HG03159 (cell line): ENCODE results near the gene DYNLL2.
"Not testable (repeated sequence)": the region's sequence is repeated elsewhere in the genome, so short reads cannot be mapped to it uniquely, and the experiment has no call there.

ENCODE experiments used
- ATAC-seq: cut with Tn5 transposase; IDR thresholded peaks from one replicate; pipeline ENCODE4 v1.9.1; 2021; ENCODE audit warnings: mild to moderate bottlenecking, moderate library complexity; ENCODE audit not compliant: unreplicated experiment

Gene DYNLL2

DNA sequence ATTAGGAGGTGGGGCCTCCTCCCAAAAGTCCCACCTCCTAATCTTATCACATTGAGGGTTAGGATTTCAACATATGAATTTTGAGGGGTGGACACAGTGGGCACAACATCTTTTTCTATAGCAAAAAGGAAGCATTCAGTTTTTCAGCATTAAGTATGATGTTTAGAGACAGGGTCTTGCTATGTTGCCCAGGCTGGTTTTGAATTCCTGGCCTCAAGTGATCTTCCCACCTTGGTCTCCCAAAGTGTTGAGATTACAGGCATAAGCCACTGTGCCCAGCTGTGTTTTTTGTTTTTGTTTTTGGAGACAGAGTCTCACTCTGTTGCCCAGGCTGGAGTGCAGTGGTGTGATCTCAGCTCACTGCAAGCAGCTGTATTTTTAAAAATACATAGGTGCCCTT lies 18.7 kb downstream of the DYNLL2 start:
- ATAC-seq = not testable (repeated sequence)

DNA sequence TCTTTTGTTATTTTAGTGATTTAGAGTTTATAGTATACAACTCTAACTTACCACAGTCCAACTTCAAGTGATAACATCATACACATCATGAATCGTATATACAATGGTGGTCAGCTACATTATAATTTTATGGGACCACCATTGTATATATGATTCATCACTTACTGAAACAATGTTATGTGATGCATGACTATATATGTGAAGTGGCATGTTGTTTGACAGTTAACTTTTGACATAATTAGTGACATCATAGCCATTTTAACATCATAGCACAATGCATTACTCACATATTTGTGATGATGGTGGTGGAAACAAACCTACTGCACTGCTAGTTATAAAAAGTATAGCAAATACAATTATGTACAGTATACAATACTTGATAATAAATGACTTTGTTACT lies 21.9 kb downstream of the DYNLL2 start:
- ATAC-seq = no peak

DNA sequence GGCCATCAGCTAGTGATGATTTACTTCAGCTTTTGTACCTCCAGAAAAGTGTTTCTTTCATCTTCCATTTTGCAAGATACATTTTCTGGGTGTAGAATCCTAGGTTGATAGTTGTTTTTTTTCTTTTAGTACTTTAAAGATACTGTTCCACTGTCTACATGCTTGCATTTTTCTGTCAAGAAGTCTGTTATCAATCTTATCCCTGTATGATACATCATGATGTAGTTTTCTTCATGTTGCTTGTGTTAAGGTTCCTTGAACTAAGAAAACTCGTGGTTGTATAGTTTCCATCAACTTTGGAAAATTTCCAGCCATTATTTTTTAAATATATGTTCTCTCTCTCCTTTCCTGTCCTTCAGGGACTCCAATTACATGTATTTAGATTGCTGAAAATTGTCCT lies 24.1 kb downstream of the DYNLL2 start:
- ATAC-seq = no peak

DNA sequence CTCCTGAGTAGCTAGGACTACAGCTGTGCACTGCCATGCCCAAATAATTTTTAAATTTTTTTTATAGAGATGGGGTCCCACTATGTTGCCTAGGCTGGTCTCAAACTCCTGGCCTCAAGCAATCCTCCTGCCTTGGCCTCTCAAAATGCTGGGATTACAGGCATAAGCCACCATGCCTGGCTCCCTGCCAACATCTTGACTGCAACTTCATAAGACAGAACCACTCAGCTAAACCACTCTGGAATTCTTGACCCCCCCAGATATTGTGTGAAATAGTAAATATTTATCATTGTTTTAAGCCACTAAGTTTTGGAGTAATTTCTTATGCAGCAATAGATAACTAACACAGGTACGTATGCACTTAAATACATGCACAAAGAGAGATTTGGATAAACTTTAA lies 26.0 kb downstream of the DYNLL2 start:
- no peak for ATAC-seq

DNA sequence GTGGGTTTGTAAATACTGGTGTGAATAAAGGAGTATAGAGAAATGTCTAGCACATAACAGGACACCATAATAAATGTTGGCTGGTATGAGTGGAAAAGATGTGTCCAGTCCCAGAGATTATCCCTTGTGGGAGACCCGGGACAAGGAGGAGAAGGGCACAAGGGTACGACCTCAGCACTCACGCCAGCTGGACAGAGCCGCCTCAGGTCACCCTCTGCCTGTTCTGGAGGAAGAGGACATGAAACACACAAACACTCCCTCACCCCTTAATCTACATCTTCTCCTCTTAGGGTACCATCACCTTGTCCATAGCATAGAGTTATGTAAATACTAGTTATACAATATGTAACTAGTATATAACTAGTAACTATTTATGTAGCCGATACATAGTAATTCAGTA lies 26.8 kb downstream of the DYNLL2 start:
- ATAC-seq = no peak

DNA sequence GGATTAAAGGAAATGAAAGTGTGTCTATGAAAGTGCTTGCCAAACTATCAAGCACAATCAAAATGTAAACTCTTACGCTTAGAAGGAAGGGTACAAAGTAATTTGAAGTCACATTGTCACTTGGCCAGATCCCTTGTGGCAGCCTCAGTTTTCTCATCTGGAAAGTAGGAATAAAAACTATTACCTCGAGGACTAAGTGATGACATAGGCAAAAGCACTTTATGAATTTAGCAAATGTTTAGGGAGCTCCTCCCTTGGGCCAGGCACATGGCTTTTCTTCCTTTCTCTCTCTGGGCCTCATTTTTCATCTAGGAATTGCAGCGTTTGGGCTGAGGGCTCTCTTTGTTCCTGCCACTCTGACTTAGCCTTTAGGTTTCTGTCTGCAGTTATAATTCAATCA lies 28.5 kb downstream of the DYNLL2 start:
- no peak for ATAC-seq

DNA sequence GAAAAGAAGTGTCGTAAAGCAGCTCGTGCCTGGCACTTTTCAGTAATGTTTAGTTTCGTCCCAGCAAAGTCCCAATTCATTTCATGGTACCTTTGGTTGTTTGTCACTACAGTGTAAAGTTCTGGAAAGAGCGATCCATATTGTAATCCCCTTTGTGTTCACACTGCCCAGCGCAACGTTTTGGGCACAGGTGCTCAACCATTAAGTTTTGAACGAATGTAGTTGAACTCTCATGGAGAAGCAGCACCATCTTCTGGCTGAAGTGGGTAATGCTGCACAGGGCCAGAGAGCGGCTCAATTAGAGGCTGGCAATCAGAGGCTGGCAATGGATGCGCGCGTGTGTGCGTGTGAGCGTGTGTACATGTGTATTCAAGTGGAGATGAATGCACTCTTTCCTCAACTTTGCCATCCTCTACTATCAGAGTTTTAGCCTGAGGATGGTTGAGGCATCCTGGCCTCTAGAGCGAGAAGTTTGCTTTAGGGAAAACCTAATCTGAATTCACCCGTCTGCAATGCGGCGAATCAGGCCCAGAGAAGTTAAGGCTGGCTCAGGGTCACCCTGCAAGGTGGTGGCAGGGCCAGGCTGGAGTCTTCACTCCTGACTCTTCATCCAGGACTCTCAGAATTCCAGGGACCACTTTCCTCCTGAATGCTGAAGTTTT lies 29.9 kb downstream of the DYNLL2 start:
- no peak for ATAC-seq

DNA sequence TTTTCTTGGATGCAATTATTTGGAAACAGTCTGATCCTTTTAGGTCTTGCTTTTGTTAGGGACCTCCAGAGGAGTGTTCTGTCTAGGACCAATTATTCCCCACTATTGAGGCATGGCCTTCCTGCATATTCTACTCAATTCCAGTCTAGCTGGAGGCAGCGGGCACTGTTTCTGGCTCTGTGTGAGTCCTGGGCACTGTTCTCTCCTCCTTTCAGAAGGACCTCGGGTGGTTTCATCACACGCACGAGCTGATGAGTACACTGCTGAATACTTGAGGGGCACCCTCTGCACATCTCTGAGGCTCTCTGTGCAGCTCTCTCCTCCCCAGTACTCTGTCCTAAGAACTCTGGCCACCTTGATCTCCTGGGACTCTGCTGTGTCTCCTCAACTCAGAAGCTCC lies 30.7 kb downstream of the DYNLL2 start:
- no peak for ATAC-seq

DNA sequence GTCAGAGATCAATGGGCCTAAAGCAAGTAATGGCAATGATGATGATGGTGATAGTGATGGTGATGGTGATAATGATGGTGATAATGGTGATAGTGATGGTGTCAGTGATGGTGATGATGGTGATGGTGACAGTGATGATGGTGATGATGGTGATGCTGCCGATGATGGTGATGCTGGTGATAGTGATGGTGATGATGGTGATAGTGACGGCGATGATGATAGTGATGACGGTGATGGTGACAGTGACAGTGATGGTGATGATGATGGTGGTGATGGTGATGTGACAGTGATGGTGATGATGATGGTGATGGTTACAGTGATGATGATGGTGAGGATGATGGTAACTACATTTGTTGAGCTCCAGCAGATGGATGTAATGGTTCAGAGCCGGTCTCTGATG lies 34.2 kb downstream of the DYNLL2 start:
- ATAC-seq = no peak

DNA sequence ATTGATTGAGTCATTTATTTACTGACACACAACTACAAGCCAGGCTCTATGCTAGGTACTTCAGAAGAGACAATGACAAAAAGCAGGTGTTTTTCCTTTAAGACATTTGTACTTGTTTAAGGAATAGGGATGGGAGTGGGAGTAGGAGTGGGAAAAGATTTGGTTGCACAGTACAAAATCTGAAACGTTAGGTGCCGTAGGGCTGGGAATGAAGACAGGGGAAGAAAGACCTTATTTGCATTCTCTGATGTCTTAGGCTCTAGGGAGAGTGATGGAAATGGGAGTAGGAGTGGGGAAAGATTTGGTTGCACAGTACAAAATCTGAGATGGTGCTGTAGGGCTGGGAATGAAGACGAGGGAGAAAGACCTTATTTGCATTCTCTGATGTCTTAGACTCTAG lies 36.3 kb downstream of the DYNLL2 start:
- ATAC-seq = no peak

DNA sequence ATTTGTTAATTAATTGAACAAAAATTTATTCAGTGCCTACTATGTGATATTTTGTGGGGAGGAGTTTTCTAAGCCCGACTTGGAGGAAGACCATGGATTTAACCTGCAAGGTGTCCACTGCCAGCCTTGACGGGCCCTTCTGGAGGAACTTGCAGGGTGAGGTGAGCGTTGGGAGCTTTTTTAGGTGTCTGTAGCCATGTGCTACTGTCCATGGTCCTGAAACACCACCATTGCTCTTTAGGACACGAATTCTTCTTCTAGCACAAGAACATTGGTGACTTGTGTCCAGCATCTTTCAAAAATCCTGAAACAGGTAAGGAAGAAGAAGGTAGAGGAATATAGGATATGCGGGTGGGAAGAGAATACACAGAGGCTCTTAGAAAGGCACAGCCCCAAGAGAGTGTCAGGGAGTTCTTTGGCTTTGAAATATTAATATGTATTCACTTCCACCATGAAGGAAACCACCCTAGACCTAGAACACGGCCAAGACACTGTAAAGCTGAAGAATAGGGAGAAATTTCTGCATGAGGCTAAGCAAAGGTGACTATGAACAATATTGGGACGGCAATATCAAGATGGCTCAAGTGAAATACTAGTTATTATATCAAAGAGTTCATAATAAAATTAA lies 37.1 kb downstream of the DYNLL2 start:
- ATAC-seq = no peak

DNA sequence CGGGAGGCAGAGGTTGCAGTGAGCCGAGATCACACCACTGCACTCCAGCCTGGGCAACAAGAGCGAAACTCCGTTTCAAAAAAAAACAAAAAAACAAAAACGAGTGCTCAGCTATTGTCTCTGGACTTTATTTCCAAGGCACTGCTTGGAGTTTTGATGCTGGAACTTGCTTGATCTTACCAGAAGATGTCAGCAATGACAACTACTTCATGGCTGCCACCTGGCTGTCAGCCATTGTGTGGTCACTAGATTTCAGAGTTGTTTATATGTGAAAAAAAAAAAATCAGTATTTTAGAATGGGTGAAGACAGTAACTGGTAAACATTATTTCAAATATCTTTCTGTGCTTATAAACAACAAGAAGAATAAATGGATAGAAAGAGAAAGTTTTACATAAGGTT lies 38.7 kb downstream of the DYNLL2 start:
- ATAC-seq = no peak

DNA sequence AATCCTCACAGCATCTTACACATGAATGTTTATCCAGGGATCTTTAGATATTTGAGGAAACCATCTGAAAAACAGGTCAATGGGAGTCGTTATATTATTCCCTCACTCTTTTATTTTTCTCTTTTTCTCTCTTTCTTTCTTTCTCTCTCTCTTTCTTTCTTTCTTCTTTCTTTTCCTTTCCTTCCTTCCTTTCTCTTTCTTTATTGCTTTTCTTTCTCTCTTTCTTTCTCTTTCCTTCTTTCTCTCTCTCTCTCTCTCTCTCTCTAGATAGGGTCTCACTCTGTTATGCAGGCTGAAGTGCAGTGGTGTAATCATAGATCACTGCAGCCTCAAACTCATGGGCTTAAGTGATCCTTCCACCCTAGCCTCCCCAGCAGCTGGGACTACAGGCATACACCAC lies 44.6 kb downstream of the DYNLL2 start:
- ATAC-seq = no peak

DNA sequence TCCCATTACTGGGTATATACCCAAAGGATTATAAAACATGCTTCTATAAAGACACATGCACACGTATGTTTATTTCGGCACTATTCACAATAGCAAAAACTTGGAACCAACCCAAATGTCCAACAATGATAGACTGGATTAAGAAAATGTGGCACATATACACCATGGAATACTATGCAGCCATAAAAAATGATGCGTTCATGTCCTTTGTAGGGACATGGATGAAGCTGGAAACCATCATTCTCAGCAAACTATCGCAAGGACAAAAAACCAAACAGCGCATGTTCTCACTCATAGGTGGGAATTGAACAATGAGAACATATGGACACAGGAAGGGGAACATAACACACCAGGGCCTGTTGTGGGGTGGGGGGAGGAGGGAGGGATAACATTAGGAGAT lies 49.5 kb downstream of the DYNLL2 start:
- not testable (repeated sequence) for ATAC-seq

DNA sequence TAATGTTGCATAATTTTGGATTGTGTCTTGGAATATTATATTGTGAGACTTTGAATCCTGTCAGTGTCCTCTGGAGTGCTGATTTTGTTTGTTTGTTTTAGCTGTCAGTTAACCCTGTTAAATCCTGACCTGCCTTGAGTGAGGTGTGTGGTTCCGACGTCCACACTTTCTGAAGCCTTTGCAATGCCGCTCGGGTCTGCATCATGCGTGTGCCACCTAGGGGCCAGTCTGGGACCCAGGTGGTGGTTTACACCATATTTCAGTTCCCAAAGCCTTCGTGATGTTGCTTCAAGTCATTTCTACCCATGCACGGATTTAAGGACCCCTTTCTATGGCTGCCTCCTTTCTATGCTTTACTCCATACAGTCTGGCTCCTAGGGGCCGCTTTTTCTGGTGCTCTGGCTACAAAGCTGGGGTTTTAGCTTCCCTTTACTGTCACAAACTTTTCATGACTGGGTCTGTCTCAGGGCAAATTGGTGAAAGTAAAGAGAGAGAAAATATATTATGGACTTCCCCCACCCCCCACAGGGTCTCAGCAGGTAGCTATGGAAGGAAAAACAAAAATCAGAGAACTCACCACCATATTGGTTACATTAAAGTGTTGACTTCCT lies 53.6 kb downstream of the DYNLL2 start:
- ATAC-seq = no peak

DNA sequence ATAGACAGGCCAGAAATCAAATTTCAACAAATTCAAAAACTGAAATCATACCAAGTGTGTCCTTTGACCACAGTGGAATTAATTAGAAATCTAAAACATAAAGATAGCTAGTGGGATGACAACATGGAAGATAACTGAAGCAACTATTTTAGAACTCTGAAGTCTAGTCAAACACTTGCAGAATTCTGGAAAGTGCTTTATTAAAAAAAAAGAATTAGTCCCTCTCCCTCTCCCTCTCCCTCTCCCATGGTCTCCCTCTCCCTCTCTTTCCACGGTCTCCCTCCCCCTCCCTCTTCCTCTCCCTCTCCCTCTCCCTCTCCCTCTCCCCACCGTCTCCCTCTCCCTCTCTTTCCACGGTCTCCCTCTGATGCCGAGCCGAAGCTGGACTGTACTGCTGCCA lies 58.3 kb downstream of the DYNLL2 start:
- ATAC-seq = no peak

DNA sequence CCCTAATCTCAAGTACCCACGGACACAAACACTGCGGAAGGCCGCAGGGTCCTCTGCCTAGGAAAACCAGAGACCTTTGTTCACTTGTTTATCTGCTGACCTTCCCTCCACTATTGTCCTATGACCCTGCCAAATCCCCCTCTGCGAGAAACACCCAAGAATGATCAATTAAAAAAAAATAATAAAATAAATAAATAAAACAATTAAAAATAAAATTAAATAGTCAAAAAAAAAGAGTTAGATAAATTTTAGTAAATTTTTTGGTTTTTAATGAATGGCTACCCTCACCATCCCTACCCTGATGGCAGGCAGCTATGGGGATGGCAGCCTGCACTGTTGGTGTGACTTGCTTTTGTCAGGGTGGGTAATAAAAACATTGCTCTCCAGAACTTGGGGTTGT lies 60.1 kb downstream of the DYNLL2 start:
- not testable (repeated sequence) for ATAC-seq

DNA sequence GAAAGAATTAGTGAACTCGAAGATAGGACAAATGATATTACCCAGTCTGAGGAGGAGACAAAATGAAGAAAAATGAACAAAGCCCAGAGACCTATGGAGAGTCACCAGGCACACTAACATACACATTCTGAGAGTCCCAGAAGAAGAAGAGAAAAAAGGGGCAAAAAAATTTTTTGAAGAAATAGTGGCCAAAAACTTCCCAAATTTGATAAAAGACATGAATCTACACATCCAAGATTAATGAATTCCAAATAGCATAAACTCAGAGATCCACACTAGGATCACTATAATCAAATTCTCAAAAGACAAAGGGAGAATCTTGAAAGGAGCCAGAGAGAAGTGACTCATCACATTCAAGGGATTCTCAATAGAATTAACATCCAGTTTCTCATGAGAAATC lies 61.6 kb downstream of the DYNLL2 start:
- no peak for ATAC-seq
